HG03342 (cell line): ENCODE results near the gene OGFOD3.
"Not testable (repeated sequence)": the region's sequence is repeated elsewhere in the genome, so short reads cannot be mapped to it uniquely, and the experiment has no call there.

Experiments
- ATAC-seq: cut with Tn5 transposase; IDR thresholded peaks from one replicate; pipeline ENCODE4 v1.9.1; 2021; ENCODE audit warnings: mild to moderate bottlenecking, moderate library complexity; ENCODE audit not compliant: unreplicated experiment

The OGFOD3 gene

DNA sequence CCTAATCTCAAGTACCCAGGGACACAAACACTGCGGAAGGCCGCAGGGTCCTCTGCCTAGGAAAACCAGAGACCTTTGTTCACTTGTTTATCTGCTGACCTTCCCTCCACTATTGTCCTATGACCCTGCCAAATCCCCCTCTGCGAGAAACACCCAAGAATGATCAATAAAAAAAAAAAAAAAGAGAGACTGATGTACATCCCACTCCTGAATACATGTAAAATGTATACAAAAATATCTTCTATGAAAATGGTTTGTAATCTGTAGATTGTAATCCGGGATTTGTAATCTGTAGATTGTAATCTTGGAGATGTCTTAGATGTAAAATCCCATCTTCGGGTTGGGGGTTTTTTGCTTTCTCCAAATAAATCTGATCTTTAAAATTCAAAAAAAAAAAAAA is 41.1 kb downstream of the OGFOD3 start:
- ATAC-seq = not testable (repeated sequence)

DNA sequence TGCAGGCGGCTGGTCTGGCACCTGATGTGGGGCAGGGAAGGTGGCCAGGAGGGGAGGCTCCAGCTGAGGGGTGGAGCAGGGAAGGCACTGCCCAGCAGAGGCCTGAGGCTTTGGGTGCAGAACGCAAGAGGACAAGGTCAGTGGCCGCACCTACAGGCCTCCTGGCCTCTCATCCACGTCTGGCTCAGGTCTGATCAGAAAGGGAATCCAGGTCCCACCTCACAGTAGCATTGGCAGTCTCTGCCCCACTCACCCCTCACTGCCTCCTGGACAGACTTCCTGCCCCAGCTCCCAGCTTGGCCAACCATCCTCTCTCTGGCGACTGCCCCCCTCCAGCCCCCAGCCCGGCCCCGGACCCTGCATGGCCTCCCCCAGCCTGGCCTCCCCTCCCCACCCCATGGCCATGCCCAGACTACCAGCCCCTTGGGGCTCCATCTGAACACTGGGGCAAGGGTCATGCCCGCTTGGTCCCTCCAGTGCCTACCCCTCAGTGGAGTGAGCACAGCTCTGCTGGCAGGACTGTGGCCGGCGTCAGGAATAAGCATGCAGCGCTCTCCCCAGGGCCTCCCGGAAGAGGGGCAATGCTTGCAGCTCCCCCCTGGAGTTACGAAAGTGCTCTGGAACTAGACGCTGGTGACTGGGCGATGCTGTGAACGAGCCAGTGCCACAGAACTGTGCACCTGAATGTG is 42.2 kb downstream of the OGFOD3 start:
- no peak for ATAC-seq

DNA sequence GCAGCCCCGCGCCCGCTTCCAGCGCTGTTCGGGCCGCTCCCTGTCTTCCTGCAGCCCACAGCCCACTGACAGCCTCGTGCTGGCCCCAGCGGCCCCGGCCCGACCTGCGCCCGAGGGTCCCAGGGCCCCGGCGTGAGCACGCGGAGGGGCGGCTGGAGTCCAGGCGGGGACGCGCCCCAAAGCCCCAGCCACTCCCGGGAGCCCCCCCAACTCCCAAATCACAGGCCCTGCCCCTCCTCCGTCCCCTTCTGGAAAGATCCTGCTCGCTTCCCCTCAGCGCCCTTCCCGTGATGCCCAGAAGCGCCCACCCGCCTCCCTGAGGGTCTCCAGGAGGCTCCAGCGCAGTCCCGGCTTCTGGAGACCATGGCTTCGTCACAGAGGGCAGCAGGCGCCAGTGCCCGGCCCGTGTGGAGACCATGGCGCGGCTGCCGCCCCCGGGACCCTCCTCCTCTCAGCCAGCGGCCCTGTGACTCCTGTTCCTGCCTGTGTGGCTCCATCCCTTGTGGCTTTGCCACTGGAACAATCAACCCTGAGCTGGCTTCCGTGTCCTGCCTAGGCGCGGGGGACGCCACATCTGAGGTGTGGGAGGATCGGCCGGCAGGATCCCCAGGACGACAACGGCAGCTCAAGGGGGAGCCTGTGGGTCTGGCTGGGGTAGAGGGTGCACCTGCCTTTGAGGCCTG is 42.9 kb downstream of the OGFOD3 start:
- no peak for ATAC-seq

DNA sequence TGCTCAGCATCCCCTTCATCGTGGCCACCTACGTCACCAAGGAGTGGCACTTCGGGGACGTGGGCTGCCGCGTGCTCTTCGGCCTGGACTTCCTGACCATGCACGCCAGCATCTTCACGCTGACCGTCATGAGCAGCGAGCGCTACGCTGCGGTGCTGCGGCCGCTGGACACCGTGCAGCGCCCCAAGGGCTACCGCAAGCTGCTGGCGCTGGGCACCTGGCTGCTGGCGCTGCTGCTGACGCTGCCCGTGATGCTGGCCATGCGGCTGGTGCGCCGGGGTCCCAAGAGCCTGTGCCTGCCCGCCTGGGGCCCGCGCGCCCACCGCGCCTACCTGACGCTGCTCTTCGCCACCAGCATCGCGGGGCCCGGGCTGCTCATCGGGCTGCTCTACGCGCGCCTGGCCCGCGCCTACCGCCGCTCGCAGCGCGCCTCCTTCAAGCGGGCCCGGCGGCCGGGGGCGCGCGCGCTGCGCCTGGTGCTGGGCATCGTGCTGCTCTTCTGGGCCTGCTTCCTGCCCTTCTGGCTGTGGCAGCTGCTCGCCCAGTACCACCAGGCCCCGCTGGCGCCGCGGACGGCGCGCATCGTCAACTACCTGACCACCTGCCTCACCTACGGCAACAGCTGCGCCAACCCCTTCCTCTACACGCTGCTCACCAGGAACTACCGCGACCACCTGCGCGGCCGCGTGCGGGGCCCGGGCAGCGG is 43.6 kb downstream of the OGFOD3 start:
- no peak for ATAC-seq

DNA sequence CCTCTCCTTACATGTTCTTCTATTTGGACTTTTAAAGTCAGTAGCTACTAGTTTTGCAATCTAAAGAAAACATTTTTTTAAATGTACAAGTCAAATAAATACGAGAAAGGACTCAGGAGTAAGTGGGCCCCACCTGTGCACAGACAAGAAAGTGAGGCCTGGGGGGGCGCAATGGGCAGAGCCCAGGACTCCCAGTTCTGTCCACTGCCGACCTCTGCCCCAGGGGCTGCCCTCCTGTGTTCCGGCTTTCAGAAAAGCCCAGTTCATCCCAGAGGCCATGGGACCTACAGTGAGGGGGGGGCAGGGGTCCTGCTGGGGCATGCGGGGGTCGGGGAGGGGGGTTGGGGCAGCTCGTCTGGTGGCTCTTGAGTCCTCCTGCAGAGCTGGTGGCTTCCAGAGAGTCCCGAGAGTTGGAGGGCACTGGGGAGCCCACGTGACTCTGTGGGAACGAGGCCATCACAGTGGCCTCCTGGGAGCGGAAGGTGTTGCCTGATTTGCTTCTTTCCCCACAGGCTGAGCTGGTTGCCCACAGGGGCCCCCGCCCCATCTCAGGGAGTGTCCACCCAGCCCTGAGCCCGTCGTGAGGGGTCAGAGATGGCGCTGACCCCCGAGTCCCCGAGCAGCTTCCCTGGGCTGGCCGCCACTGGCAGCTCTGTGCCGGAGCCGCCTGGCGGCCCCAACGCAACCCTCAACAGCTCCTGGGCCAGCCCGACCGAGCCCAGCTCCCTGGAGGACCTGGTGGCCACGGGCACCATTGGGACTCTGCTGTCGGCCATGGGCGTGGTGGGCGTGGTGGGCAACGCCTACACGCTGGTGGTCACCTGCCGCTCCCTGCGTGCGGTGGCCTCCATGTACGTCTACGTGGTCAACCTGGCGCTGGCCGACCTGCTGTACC is 44.4 kb downstream of the OGFOD3 start:
- ATAC-seq = no peak

DNA sequence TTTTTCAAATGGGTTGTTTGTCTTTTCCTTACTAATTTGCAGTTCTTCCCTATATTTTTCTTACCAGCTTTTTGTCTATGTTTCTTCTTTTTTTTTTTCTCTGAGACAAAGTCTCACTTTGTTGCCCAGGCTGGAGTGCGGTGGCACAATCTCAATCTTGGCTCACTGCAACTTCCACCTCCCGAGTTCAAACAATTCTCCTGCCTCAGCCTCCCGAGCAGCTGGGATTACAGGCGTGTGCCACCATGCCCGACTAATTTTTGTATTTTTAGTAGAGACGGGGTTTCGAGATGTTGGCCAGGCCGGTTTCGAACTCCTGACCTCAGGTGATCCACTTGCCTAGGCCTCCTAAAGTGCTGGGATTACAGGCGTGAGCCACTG is 45.3 kb downstream of the OGFOD3 start:
- ATAC-seq = not testable (repeated sequence)

DNA sequence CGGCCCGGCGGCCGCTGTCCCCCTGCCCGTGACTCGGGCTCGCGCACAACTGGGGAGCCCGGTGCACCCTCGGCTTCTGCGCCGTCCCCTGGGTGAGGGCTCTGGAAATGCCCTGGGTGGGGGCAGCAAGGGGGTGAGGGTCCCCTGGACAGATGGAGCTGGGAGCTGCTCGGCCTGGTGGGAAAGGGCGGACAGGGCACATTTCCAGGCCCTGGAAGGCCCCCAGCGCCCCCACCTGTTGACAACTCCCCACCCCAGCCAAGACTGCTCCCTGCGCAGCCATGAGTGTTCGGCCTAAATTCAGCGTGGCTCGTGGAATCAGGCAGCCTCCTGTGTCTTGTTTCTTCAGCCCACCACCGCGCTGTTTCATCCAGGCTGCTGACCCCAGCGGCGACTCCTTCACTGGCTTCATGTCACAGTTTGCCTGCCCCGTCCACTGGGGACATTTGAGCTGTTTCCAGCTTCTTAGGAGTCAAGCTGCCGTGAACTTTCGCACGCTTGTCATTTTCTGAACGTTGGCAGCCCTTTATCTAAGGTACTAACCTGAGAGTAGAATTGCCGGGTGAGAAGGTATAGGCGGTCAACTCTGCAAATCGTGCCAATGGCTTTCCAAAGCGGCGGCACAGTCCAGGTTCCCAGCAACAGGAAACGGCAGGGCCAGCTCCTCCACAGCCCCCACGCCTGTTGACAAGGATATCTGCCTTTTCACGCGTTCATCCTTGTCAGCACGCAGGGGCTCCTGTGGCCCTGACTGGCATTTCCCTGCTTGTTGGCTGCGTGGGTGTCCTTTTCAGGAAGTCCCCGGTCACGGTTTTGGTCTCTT is 45.9 kb downstream of the OGFOD3 start:
- no peak for ATAC-seq

DNA sequence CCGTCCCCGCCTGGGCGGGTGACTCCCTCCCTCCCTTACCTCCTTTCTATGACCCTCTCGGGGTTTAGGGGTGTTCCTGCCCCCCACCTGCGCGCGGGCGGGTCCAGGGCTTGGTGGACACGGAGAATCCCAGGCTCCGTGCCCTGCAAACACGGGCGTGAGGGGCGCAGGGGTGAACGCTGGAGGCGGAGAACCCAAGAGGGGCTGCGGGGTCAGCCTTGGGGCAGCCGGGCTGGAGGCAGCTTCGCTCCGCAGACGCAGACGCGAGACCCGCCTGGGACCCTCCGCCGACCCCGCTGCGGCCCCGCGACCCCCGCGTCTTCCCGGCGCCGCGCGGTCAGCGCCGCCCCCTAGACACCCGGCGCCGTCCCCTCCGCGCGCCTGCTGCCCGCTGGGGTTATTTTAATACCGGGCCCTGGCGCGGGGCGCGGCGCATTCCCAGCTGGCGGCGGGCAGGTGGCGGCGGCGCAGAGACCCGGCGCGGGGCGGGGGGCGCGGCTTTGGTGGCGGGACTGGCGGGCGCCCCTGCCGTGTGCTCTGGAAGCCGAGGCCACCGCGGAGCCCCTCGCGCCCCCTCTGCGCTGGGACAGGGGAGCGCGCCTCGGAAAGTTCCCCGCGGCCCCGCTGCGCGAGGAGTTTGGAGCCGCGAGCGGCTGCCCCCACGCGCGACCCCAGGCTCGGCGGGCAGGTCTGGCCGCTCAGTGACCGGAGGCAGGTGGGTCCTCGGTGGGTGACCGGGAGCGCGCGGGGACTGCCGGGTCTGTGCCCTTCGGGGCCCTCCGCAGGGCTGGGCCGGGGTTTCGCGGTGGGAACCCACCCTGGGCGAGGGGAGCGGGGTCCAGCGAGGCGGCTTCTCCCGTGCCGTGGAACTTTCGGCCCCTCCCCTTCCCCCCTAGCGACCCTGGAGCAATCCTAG is 46.8 kb downstream of the OGFOD3 start, which contains the start of gene UTS2R:
Gene UTS2R, plus strand, starts transcription at position 433 of the 916 bp plus-strand sequence. CDS start 2,560 bp downstream, outside the sequence.
- no peak for ATAC-seq

DNA sequence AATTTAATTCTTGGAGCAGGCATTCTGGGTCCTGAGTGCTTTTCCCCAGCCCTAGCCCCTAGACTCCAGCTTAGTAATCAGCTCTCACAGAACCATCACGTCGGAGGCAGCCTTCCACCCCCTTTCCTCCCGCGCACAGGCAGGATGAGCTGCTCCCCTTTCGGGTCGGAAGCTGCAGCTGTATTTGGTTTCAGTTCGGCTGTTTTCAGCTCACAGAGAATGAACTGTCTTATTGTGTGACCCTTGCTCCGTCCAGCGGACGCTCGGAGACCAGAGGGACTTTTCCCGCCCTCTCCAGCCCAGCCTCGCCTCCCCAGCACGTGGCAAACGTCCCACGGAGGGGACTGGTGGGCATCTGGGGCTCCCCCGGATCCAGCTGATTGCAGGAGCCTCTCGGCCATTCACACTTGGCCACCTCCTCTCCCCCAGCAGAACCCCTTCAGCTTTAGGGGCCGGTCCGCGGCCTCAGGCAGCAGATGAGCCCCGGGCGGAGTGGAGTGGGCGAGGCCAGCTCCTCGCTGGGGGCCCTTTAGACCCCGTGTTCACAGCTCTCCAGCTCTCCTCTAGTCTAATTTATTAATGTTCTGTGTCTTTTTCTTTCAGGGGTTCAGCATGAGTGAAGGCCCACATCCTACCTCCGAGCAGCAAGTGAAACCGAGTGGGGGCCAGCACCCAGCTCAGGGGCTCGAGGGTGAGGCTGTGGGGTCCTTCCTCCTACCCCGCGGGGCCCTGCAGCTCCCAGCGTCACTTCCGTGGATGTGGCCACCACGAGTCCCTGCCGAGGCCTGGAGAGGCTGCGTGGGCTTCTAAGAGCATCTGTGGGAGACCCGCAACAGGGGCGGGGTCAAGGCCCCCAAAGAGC is 47.7 kb downstream of the OGFOD3 start:
- ATAC-seq = no peak

DNA sequence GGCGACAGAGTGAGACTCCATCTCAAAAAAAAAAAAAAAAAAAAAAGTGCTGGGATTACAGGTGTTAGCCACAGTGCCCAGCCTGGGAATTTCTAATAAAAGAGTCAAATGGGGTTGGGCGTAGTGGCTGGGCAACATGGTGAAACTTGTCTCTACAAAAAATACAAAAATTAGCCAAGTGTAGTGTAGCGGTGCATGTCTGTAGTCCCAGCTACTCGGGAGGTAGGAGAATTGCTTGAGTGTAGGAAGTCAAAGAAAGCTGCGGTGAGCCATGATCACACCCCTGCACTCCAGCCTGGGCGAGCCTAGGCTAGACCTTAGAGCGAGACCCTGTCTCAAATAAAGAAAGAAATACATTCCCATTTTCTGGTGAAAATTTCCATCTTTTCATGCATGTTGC is 49.2 kb downstream of the OGFOD3 start:
- ATAC-seq = no peak

DNA sequence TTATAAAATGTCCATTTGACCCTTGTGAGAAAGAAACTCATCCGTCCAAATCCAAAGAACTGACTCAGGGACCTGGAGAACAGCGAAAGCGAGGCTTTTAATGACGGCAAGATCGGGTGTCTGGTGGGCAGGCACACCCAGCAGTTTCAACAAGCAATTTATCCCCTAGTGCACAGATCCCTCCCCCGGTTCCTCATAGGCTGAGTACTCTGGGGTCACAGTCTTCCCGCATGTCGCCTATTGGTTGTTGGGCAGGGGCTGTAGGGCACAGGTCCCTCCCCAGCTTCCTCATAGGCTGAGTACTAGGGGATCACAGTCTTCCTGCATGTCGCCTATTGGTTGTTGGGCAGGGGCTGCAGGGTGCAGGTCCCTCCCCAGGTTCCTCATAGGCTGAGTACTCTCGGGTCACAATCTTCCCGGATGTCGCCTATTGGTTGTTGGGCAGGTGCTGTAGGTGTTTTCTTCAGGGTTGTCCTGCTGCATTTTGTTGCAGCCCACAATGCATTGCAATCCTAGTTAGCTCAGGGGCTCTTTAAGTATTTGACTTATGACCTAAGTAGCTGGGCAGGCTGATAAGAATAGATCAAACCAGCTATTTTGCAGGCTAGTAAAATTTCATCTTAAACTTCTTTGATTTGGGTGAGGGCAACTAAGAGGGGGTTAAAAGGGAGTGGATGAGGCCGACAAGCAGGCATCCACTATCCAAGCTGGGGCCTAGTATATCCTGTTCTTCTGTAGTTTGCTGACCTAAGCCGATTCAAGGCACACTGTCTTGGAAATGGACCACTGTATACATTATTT is 50.5 kb downstream of the OGFOD3 start:
- no peak for ATAC-seq

DNA sequence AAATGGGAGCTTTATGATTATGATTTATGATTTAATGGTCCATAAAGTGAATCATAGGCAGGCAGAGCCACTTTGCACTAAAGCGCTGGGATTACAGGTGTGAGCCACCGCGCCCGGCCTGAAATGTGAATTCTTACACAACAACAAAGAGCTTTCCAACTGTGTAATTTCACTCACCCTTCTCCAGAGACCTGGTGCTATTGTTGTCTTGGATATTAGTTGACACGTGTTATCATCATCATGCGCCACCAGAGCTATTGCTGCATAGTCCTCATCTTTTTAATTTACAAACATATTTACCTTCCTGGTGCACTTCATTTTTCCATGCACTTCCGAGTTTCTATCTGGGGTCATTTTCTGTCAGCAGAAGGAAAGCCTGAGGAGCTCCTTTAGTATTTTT is 51.6 kb downstream of the OGFOD3 start:
- ATAC-seq = no peak

DNA sequence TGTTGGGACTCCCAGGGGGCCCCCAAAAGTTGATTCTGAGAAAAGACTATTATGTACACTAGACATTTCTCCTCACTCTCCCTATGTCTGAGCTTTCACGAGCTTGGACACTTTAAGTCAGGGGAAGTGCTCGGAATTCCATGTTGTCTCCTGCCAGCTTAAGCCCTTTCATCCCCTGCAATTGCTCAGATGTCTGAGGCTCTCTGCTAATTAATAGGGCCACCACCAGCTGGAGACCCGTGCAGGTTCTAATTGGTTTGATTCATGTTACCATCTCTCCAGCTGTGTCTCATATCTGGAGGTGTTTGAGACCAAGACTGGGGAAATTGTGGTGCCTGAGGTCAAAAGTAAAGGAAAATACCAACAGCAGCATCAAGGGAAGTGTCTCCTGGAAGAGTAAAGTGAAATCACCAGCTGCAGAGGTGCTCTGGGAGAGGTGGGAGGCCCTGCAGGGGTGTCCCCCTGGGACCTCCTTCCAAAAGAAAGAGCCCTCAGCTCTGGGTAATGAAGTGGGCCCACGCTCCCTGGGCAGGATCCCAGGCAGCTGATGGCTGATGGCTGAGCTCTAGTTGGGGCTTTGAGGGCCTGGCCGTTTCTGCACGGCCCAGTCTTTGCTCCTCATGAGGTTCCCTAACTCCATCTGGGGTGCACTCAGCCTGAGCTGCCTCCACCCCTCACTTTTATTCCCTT is 52.6 kb downstream of the OGFOD3 start:
- no peak for ATAC-seq

DNA sequence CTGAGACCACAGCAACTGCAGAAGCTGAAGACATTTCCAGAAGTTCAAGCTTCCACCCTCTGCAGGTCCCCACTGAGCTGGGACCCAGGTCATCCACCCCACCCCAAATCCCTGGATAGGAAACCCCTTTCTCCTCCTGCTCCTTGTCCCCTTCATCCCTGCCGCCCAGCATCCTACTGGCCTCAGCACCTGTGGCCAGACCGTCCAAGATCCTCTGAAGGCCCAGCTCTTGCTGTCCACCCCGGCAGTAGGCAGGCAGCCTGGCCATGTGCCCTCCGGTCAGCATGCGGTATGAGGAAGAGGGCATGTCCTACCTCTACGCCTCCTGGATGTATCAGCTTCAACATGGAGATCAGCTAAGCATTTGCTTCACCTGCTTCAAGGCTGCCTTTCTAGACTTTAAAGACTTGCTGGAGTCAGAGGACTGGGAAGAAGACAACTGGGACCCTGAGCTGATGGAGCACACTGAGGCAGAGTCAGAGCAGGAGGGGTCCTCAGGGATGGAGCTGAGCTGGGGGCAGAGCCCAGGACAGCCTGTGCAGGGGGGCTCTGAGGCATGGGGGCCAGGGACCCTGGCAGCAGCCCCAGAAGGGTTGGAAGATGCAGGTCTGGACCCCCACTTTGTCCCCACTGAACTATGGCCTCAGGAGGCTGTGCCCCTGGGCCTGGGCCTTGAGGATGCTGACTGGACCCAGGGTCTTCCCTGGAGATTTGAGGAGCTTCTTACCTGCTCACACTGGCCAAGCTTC is 56.3 kb downstream of the OGFOD3 start:
- ATAC-seq = no peak

DNA sequence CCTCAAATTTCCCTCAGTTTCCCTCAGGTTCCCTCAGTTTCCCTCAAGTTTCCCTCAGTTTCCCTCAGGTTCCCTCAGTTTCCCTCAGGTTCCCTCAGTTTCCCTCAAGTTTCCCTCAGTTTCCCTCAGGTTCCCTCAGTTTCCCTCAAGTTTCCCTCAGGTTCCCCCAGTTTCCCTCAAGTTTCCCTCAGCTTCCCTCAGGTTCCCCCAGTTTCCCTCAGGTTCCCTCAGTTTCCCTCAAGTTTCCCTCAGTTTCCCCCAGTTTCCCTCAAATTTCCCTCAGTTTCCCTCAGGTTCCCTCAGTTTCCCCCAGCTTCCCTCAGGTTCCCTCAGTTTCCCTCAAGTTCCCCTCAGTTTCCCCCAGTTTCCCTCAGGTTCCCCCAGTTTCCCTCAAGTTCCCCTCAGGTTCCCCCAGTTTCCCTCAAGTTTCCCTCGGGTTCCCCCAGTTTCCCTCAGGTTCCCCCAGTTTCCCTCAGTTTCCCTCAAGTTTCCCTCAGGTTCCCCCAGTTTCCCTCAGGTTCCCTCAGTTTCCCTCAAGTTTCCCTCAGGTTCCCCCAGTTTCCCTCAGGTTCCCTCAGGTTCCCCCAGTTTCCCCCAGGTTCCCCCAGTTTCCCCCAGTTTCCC is 58.8 kb downstream of the OGFOD3 start:
- ATAC-seq = not testable (repeated sequence)
